ENCODE measurements around the gene NFIB.

NFIB gene

GRCh38 chr9:14185016-14185415 lies 128.9 kb downstream of the NFIB start:
- DNase-seq (ENCODE audit: low spot score), result no peak

DNA sequence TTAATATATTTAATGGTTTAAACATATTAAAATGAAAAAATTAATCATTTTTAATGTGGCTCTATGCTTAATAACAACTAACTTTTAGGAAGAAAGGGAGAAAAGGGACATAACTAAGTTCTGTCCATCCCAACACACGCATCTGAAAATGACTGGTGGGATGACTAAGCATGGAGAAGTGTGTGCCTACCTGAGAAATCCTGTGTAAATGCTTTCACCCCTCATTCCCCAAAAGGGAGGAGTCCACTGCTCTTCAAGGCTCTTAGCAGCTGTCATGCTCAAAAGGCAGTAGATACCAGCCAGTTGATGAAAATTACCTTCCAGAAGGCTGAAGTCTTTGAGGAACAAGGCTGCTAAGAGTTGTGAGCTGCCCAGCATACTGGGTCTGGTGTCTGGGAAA lies 130.9 kb downstream of the NFIB start:
- DNase-seq (ENCODE audit: low spot score), result no peak

- peak; percentile 20 for DNase-seq (ENCODE audit: low spot score)
Observed at GRCh38 chr9:14180960-14181537, 132.9 kb downstream of the NFIB start.

GRCh38 chr9:14180093-14180959 lies 133.6 kb downstream of the NFIB start:
- DNase-seq (ENCODE audit: low spot score), result peak; percentile 81

- no peak for DNase-seq (ENCODE audit: low spot score)
Observed at GRCh38 chr9:14179449-14179848, 134.5 kb downstream of the NFIB start.

DNA sequence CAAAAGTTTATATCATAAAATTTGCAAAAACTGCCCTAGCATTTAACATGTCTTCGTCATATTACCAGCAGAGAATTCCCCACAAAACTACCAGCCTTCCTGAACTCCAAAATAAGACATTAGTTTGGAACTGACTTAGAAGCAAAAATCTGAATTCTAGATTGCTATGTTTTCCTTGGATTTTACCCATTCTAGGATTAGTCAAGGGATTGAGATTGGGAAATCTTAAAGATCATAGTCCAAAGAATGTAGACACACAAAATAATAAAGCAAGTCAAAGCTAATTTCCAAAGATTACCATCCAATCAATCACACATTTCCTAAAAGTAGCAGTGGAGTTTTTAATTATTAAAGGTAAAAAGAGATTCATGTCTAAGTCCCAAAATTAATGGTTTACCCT lies 138.2 kb downstream of the NFIB start:
- no peak for DNase-seq (ENCODE audit: low spot score)

GRCh38 chr9:14173713-14174112 lies 140.2 kb downstream of the NFIB start:
- no peak for DNase-seq (ENCODE audit: low spot score)

DNA sequence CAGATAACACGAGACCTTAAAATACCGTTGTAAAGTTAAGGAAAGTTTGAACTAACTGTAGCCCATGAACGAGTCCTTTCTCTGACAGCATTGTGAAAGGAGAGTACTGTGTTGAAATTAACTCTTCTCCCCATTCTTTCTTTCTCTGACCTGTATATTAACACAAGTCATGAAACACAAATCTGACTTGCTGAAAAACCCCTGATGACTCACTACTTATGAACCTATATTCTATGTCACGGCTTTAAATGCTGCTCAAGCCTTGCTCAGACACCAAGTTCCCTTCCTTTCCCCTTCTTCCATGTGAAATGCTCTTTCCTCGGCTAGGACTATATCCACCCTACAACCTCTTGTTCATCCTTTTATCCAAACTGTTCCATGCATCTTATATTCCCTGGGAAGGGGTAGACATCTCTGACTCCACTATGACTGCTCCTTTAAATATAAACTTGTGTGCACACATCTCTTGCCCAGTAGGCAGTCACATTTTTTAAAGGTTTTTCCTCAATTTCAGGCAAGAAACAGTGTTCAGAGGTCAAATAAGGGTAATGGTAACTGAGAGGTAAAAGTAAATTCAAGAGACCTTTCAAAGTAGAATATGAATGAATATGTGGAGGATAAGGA lies 142.9 kb downstream of the NFIB start:
- no peak for DNase-seq (ENCODE audit: low spot score)

- DNase-seq (ENCODE audit: low spot score), result no peak
Observed at GRCh38 chr9:14170392-14170931, 143.5 kb downstream of the NFIB start.

DNA sequence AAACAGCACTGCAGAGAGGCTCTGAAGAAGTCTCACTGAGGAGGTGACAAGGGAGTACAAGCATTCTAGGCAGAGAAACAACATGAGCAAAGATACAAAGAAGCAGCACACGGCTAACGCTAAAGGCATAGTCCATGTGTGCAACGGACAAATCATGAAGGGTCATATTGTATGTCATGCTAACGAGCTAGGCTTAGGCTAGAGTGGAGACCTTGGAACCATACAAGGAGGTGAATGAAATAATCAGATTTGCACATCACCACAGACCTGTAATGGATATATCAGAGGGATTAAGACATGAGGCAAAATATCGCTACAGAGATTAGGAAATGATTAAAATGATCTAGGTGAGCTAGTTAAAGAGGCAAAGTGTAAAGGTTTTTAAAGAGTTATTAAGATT lies 145.6 kb downstream of the NFIB start:
- DNase-seq (ENCODE audit: low spot score), result no peak

DNA sequence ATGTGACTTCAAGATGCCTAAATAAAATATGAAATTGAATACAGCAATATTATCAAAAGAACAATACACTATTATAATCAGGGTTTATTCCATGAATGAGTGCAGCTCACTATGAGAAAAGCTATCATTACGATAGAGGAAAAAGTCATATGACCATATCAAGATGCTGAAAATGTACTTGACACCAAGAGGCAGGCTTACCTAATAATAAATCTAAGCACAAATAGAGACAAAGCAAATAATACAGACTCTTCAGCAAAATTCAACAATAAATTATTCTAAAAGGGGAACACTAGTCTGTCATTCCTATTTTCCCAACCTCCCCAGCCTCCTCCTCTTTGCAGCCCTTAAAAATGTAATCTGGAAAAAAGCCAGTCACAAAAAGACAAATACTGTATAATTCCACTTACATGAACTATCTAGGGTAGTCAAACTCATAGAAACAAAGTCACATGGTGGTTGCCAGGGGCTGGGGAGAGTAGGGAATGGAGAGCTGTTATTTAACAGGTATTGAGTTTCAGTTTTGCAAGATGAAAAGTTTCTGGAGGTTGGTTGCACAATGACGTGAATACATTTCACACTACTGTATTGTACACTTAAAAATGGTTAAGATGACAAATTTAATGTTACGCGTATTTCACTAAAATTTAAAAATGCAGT lies 148.4 kb downstream of the NFIB start:
- no peak for DNase-seq (ENCODE audit: low spot score)

DNA sequence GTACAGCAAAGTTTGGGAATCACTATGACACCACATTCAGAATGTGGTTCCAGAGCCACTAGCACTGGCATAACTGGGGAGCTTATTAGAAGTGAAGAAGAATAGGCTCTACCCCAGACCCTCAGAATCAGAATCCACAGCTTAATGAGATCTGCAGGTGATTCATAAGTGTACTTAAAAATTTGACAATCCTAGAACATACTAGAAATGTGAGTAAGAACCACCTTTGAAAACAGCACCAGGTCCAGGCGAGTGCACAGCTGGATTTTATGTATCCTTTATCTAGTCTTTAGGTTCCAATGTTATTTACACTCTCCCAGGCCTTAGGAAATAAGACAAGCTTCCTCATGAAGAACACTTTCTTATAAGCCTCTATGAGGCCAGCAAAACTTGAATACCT lies 149.0 kb downstream of the NFIB start:
- DNase-seq (ENCODE audit: low spot score), result no peak

DNA sequence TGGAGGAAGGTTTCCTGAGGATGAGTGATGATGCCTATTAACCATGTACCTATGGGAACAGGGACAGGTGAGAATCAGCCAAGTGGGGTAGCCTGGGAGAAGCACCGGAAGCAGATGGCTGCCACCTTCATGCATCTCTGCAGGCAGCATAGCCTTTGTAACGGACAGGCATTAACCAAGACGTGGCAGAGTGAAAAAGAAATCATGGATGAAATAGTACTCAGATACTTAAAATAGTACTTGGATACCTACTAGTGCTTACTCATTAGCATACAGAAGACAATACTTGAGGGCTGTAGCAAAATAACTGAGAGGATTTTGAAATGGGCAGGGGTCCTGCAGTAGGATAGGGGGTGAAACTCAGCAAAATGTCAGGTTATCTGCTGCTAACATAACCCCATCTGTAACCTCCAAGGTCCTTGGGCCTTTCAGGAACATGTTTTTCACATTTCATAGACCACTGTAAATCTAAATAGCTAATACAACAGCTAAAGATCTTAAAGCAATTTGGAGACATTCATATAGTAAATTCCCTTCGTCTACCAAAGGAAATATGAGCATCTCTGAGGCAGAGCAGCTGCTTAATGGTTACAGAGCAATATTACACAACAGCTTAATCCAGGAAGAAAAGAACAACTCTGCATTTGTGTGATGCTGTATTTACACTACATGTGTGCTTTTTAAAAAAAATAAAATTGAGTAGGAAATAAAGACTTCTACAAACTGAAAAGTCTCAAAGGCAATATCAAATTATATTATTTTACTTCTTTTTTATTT lies 154.3 kb downstream of the NFIB start:
- DNase-seq (ENCODE audit: low spot score), result no peak

- DNase-seq (ENCODE audit: low spot score), result no peak
Observed at GRCh38 chr9:14158916-14159315, 155.0 kb downstream of the NFIB start.

DNA sequence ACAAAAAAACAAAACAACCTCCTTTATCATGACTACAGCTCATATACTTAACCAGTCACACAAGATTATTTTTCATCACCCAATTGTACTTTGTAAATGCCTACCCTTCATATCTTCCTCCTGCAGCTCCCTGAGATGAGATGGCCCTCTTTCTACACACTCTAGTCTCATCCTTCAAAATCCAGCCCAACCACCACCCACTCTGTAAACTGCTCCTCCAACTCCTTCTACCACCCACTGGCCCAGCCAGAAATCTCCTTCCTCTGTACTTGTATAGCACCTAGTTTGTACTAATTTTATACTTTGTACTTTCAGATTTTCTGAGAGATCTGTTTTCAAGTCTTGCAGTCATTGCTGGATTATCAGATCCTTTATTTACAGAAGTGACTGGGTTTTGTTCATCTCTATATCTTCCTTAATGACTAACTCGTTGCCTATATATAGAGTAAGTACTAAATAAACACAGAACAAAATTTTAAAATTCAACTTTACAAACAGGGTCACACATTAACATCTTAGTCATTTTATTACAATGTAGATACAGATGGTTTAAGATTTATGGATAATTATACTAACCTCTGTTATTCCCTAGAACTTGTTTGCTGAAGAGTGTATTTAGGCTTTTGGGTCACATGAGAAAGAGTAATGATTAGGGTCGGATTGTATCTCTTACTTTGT lies 155.7 kb downstream of the NFIB start:
- no peak for DNase-seq (ENCODE audit: low spot score)

GRCh38 chr9:14157191-14157590 lies 156.8 kb downstream of the NFIB start:
- no peak for DNase-seq (ENCODE audit: low spot score)

DNA sequence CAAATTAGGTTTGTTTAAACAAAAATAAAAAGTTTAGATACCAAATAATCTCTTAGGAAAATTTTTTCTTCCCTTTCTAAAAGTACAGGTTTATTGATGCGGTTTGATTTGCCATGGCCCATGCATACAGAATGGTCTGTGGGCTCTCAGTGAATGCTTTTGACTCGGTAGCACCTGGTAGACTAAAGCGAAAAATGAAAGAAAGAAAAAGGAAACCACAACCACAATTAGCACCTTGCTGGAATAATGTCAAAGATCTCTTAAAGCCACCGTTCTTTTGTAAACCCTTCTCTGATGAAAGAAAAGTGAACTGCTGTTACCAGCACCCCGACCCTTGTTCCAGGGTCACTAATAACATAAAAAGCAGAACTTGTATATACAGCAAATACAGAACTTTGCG lies 157.9 kb downstream of the NFIB start:
- DNase-seq (ENCODE audit: low spot score), result no peak

DNA sequence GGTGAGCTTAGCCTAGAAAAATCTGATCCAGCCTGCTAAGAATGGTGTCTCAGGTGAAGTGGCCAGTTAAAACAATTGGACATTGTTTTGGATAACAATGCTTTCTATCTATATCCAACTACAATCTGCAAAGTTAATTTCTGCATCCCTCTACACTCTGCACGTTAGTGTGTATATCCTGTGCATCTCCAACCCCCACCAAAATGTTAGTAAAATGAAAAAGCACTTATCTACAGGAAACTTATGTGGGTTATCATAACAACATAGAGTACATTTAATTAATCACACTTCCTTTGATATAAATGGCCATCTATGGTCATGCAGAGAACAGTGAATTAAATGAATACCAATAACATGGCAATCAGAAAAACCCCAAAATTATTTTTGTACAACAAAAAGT lies 158.7 kb downstream of the NFIB start:
- DNase-seq (ENCODE audit: low spot score), result no peak

GRCh38 chr9:14153310-14153720 lies 160.6 kb downstream of the NFIB start:
- DNase-seq (ENCODE audit: low spot score), result no peak

GRCh38 chr9:14151451-14151850 lies 162.5 kb downstream of the NFIB start:
- peak; percentile 21 for DNase-seq (ENCODE audit: low spot score)

- no peak for DNase-seq (ENCODE audit: low spot score)
Observed at GRCh38 chr9:14148501-14149103, 165.3 kb downstream of the NFIB start.
